Astrocyte of the cerebellum (primary cell): ENCODE results near the gene FMO4.
"Not testable (repeated sequence)": the region's sequence is repeated elsewhere in the genome, so short reads cannot be mapped to it uniquely, and the experiment has no call there.

ENCODE experiments used
- DNase-seq: peaks from one replicate; pipeline ENCODE4 v3.0.0-alpha.2; 2011; ENCODE audit warnings: low read depth
- H3K4me3 ChIP-seq: 2 replicates; pipeline ENCODE4 v1.5.1; 2011; ENCODE audit warnings: mild to moderate bottlenecking, low read depth, low read length, moderate library complexity
- in situ Hi-C: cut with HindIII; loops from 2 replicates; pipeline ENCODE4 v1.10.0; 2017; ENCODE audit warnings: low sequenced_read_pairs
- TF ChIP-seq, protein P1 (sequence below): IDR thresholded peaks from 2 replicates; pipeline ENCODE4 v1.5.1; 2012; ENCODE audit warnings: low read length, low read depth, moderate library complexity, mild to moderate bottlenecking; ENCODE audit errors: missing control alignments

The FMO4 gene

DNA sequence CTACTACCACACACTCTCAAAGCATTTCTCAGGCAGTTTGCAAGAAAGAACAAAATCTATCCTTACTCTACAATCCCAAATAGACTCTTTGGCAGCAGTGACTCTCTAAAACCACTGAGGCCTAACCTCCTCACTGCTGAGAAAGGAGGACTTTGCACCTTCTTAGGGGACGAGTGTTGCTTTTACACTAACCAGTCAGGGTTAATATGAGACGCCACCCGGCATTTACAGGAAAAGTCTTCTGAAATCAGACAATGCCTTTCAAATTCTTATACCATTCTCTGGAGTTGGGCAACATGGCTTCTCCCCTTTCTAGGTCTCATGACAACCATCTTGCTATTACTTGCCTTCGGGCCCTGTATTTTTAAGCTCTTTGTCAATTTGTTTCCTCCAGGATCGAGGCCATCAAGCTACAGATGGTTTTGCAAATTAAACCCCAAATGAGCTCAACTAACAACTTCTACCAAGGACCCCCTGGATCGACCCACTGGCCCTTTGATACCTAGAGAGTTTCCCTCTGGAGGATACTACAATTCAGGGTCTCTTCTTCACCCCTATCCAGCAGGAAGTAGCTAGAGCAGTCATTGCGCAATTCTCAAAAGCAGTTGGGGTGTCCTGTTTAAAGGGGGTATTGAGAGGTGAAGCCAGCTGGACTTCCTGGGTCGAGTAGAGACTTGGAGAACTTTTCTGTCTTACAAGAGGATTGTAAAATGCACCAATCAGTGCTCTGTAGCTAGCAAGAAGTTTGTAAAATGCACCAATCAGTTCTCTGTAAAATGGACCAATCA, 2.0 kb upstream of the FMO4 start:
- TF ChIP-seq, protein P1, sequence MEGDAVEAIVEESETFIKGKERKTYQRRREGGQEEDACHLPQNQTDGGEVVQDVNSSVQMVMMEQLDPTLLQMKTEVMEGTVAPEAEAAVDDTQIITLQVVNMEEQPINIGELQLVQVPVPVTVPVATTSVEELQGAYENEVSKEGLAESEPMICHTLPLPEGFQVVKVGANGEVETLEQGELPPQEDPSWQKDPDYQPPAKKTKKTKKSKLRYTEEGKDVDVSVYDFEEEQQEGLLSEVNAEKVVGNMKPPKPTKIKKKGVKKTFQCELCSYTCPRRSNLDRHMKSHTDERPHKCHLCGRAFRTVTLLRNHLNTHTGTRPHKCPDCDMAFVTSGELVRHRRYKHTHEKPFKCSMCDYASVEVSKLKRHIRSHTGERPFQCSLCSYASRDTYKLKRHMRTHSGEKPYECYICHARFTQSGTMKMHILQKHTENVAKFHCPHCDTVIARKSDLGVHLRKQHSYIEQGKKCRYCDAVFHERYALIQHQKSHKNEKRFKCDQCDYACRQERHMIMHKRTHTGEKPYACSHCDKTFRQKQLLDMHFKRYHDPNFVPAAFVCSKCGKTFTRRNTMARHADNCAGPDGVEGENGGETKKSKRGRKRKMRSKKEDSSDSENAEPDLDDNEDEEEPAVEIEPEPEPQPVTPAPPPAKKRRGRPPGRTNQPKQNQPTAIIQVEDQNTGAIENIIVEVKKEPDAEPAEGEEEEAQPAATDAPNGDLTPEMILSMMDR, result no peak
- in situ Hi-C loops, result no loop called here
- H3K4me3 ChIP-seq, result no peak overlapping the region
- no peak for DNase-seq

DNA sequence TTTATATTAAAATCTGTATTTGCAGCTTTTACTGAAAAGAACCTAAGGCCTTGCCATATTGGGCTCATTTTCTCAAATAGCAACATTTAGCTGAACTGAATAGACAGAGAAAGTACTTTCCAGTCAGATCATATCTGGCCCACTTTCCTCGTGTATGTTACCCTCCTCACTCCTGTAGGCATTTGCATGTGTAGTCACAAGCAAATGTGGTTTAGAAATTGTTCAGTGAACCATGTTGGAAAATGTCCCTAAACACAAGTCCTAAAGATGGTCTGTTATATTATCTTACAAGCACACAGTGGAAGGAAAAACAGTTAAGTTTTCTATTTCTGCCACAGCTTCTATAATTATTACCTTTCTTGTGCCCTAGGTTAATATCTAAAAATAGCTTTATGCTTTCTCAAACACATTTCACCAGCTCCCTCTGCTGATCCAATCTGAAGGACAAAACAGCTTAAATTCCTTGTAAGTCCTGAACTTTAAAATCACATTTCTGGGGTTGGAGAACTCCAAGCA, 606 bp upstream of the FMO4 start:
- H3K4me3 ChIP-seq, result no peak overlapping the region
- in situ Hi-C loops, result no loop called here
- TF ChIP-seq, protein P1, result no peak
- DNase-seq, result no peak

- TF ChIP-seq, protein P1, result no peak
- in situ Hi-C loops, result no loop called here
- no peak for DNase-seq
- no peak overlapping the region for H3K4me3 ChIP-seq
Observed at GRCh38 chr1:171329251-171329650, 15.3 kb downstream of the FMO4 start.

- in situ Hi-C loops, result no loop called here
- TF ChIP-seq, protein P1, result no peak
- no peak for DNase-seq
- no peak overlapping the region for H3K4me3 ChIP-seq
Observed at GRCh38 chr1:171334024-171334640, 20.1 kb downstream of the FMO4 start.

- no peak for DNase-seq
- TF ChIP-seq, protein P1, result no peak
- in situ Hi-C loops, result no loop called here
- H3K4me3 ChIP-seq, result no peak overlapping the region
Observed at GRCh38 chr1:171335964-171336363, 22.0 kb downstream of the FMO4 start.

- DNase-seq, in situ Hi-C loops, H3K4me3 ChIP-seq: not testable (repeated sequence)
Observed at GRCh38 chr1:171339345-171339744, 25.4 kb downstream of the FMO4 start.

- H3K4me3 ChIP-seq, result no peak overlapping the region
- TF ChIP-seq, protein P1, result no peak
- in situ Hi-C loops, result no loop called here
- DNase-seq, result no peak
Observed at GRCh38 chr1:171343727-171344472, 29.9 kb downstream of the FMO4 start.
